Endothelial cell of umbilical vein (primary cell): Measurements from ENCODE around the gene ZDHHC20.

Experiments
- EZH2 ChIP-seq: IDR thresholded peaks from 2 replicates; pipeline ENCODE4 v1.6.1; 2012; ENCODE audit warnings: borderline replicate concordance, low read depth, mild to moderate bottlenecking, moderate library complexity, low read length, inconsistent platforms; ENCODE audit not compliant: severe bottlenecking
- POLR2AphosphoS5 ChIP-seq: IDR thresholded peaks from 2 replicates; pipeline ENCODE4 v1.6.1; 2012; ENCODE audit warnings: low read depth, mild to moderate bottlenecking, control low read depth, low read length, moderate library complexity; ENCODE audit not compliant: insufficient read depth

GRCh38 chr13:21364916-21365315 is 94.2 kb downstream of the ZDHHC20 start:
- TF ChIP-seq POLR2AphosphoS5 (no peak), EZH2 (no peak)
